ENCODE results near the gene DOCK2.

The DOCK2 gene

GRCh38 chr5:169697976-169698375 lies 60.9 kb downstream of the DOCK2 start:
- no peak for TF ChIP-seq ZFX (IDR thresholded peaks at IDR 0.05)
- TF ChIP-seq, protein P1, sequence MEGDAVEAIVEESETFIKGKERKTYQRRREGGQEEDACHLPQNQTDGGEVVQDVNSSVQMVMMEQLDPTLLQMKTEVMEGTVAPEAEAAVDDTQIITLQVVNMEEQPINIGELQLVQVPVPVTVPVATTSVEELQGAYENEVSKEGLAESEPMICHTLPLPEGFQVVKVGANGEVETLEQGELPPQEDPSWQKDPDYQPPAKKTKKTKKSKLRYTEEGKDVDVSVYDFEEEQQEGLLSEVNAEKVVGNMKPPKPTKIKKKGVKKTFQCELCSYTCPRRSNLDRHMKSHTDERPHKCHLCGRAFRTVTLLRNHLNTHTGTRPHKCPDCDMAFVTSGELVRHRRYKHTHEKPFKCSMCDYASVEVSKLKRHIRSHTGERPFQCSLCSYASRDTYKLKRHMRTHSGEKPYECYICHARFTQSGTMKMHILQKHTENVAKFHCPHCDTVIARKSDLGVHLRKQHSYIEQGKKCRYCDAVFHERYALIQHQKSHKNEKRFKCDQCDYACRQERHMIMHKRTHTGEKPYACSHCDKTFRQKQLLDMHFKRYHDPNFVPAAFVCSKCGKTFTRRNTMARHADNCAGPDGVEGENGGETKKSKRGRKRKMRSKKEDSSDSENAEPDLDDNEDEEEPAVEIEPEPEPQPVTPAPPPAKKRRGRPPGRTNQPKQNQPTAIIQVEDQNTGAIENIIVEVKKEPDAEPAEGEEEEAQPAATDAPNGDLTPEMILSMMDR (conservative IDR thresholded peaks at IDR 0.05) = no peak

DNA sequence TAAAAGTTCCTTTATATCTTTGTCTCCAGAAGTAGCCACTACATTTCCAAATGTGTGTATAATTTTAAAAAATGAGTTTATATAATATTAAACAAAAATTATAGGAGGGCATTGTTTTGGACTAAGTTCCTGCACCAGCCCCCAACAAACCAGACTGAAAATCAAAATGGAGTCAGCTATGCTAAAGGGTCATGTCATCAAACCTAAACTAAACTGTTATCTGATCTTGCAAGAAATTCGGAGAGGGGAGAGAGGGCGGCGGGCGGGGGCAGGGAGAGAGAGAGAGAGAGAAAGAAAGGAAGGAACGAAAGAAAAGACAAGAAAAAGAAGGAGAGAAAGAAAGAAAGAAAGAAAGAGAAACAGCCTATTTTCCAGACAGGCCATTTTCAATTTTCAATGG lies 63.5 kb downstream of the DOCK2 start:
- TF ChIP-seq ZFX (IDR thresholded peaks at IDR 0.05) = no peak
- TF ChIP-seq, protein P1 (conservative IDR thresholded peaks at IDR 0.05) = no peak
- H3K27ac ChIP-seq = no peak overlapping the region

More at GRCh38 chr5:169697976-169698375, 60.9 kb downstream of the DOCK2 start:
- no peak overlapping the region for H3K27ac ChIP-seq

DNA sequence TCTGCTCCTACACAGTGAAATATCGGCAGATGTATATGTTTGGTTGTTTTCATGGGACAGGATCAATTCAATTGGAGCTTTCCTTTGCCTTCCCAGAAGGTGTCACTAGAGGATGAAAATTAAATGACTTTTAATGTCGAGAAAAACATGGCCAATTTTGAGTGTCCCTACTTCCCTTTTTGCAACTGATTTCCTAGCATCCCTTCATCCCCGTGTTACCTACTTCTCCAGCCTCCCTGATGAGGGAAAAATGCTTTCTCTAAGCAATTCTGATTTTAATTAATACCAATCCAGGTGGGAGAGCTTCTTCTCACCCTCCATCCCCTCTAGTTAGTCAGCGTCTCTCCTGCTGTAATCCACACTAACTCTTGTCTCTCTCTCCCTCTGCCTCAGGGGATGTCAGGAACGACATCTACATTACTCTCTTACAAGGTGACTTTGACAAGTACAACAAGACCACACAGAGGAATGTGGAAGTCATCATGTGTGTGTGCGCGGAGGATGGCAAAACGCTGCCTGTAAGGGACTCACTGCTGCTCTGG lies 64.9 kb downstream of the DOCK2 start:
- no peak for TF ChIP-seq ZFX (IDR thresholded peaks at IDR 0.05)
- TF ChIP-seq, protein P1 (conservative IDR thresholded peaks at IDR 0.05) = peak; percentile 67
- H3K27ac ChIP-seq = no peak overlapping the region

DNA sequence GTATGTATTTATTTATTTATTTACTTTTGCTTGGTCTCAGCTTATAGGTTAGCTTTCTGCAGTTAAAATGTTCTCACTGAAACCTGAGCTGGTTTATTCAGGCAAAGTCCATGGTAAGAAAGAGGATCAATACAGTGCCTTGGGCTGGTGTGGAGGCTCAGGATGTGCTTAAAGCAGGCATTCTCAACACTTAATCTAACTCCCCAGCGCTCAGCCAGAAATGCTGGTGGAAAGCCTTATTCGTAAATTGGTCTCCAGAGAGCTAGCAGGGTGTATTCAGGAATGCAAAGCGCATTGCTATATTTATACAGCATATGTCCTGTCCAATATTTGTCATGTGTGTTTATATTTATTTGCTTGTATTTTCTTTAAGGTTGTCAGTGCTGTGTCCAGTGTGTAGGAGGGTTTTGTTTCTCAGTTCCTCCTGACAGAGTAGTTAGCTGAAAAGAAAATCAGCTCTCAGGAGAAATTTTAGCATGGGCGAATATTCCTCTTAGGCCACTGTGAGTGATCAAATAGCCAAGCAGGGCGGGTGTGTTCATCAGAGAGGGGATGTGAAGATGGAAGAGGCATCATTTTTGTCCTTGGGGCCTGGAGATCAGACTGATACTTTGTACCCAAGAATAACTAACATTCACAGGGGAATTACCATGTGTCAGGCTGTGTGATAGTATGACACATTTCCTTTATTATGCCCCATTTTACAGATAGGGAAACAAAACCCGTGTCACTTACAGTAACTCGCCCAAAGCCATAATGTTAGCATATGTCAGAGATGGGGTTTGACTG lies 65.8 kb downstream of the DOCK2 start:
- TF ChIP-seq ZFX (IDR thresholded peaks at IDR 0.05) = no peak
- TF ChIP-seq, protein P1 (conservative IDR thresholded peaks at IDR 0.05) = no peak
- no peak overlapping the region for H3K27ac ChIP-seq

- H3K27ac ChIP-seq = no peak overlapping the region
- TF ChIP-seq ZFX (IDR thresholded peaks at IDR 0.05) = no peak
- TF ChIP-seq, protein P1 (conservative IDR thresholded peaks at IDR 0.05) = no peak
These were observed 66.7 kb downstream of the DOCK2 start for GRCh38 chr5:169703813-169704212.

GRCh38 chr5:169705322-169705721 lies 68.2 kb downstream of the DOCK2 start:
- no peak overlapping the region for H3K27ac ChIP-seq
- no peak for TF ChIP-seq ZFX (IDR thresholded peaks at IDR 0.05)
- TF ChIP-seq, protein P1 (conservative IDR thresholded peaks at IDR 0.05) = no peak

DNA sequence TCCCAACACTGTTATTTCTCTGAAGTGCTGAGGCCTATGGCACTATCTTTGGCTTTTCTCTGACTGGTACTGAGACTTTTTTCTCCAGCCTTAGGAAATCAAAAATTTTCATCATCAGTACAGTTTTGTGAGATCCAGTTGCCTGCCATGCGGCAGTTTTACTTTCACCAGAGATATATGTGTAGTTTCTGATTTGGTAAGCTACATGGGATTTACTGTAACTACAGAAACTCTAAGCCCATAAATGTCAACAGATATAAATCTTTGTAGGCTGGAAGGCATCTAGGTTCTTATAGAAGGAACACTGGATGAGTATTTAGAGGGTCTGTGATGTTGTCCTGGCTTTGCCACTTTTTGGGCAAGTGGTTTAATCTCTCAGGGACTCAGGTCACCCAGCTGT lies 69.0 kb downstream of the DOCK2 start:
- no peak for TF ChIP-seq ZFX (IDR thresholded peaks at IDR 0.05)
- TF ChIP-seq, protein P1 (conservative IDR thresholded peaks at IDR 0.05) = no peak
- H3K27ac ChIP-seq = no peak overlapping the region
